ENCODE results near the gene C1QTNF5.

The C1QTNF5 gene

GRCh38 chr11:119338965-119339588 lies 1.6 kb downstream of the C1QTNF5 start:
- Histone ChIP-seq H2AFZ (ENCODE audit: low read length) (no peak overlapping the region), H3K4me3 (ENCODE audit: low read length in 2 of 2) (peak overlapping the region in 1 of 2 donors; percentile 70), H3K14ac (ENCODE audit: low read length) (peak overlapping the region; percentile 56), H2AK5ac (ENCODE audit: low read depth, low read length) (peak overlapping the region; percentile 98), H3K36me3 (replicated peaks in 1 of 2; ENCODE audit: control insufficient read depth in 2 of 2, insufficient read depth in 2 of 2, low read length in 2 of 2) (peaks cover 16% of the 10 kb centered on the region in 2 donors), H2BK12ac (ENCODE audit: low read length) (peak overlapping the region; percentile 1), H2BK5ac (ENCODE audit: low read length) (no peak overlapping the region), H3K27ac (replicated peaks; ENCODE audit: low read length) (no peak overlapping the region), H4K8ac (ENCODE audit: low read depth, low read length) (no peak overlapping the region), H3K79me1 (ENCODE audit: low read depth, low read length) (peaks cover 22% of the 10 kb centered on the region), H3K4ac (ENCODE audit: low read length) (peak overlapping the region; percentile 69), H3K4me2 (ENCODE audit: insufficient read depth, low read length, poor library complexity, severe bottlenecking) (peak overlapping the region; percentile 89), H3K9ac (ENCODE audit: low read depth, low read length, poor library complexity) (peak overlapping the region; percentile 78), H4K91ac (ENCODE audit: low read depth, low read length, poor library complexity) (no peak overlapping the region), H3K23ac (ENCODE audit: low read depth, low read length, poor library complexity) (peak overlapping the region; percentile 92), H3K27me3 (ENCODE audit: control insufficient read depth in 3 of 3, insufficient read depth in 3 of 3, low read depth in 1 of 3, low read length in 3 of 3) (peaks cover 6 to 36% (median 30%) of the 10 kb centered on the region in 3 experiments), H3K4me1 (ENCODE audit: control insufficient read depth in 2 of 2, insufficient read depth in 1 of 2, low read depth in 1 of 2, low read length in 2 of 2) (peaks cover 33 to 39% of the 10 kb centered on the region in 2 donors), H2BK120ac (ENCODE audit: low read depth, low read length) (peak overlapping the region; percentile 64), H2BK15ac (ENCODE audit: low read length) (peak overlapping the region; percentile 98), H3K9me3 (replicated peaks in 1 of 2; ENCODE audit: control insufficient read depth in 2 of 2, insufficient read depth in 1 of 2, low read depth in 1 of 2, low read length in 2 of 2) (no peaks in the 10 kb centered on the region), H3K18ac (ENCODE audit: low read length) (peak overlapping the region; percentile 98)
- WGBS, 2 donors (ENCODE audit: extremely low coverage in 2 of 2, insufficient read length in 2 of 2, insufficient replicate concordance in 1 of 2), result no CpG with 5 or more reads among the region's 11 CpGs
- DNase-seq (ENCODE audit: low spot score), result no peak

GRCh38 chr11:119338318-119338890 lies 2.3 kb downstream of the C1QTNF5 start:
- Histone ChIP-seq H3K4me1 (ENCODE audit: control insufficient read depth in 2 of 2, insufficient read depth in 1 of 2, low read depth in 1 of 2, low read length in 2 of 2) (peaks cover 33 to 41% of the 10 kb centered on the region in 2 donors), H3K14ac (ENCODE audit: low read length) (no peak overlapping the region), H2AFZ (ENCODE audit: low read length) (peak overlapping the region; percentile 18), H2BK15ac (ENCODE audit: low read length) (peak overlapping the region; percentile 51), H3K4me2 (ENCODE audit: insufficient read depth, low read length, poor library complexity, severe bottlenecking) (peak overlapping the region; percentile 71), H4K91ac (ENCODE audit: low read depth, low read length, poor library complexity) (no peak overlapping the region), H3K9me3 (replicated peaks in 1 of 2; ENCODE audit: control insufficient read depth in 2 of 2, insufficient read depth in 1 of 2, low read depth in 1 of 2, low read length in 2 of 2) (no peaks in the 10 kb centered on the region), H3K4me3 (ENCODE audit: low read length in 2 of 2) (peak overlapping the region in 1 of 2 donors; percentile 63), H3K79me1 (ENCODE audit: low read depth, low read length) (peaks cover 22% of the 10 kb centered on the region), H3K9ac (ENCODE audit: low read depth, low read length, poor library complexity) (no peak overlapping the region), H3K18ac (ENCODE audit: low read length) (peak overlapping the region; percentile 71), H3K23ac (ENCODE audit: low read depth, low read length, poor library complexity) (no peak overlapping the region), H3K36me3 (replicated peaks in 1 of 2; ENCODE audit: control insufficient read depth in 2 of 2, insufficient read depth in 2 of 2, low read length in 2 of 2) (peaks cover 16% of the 10 kb centered on the region in 2 donors), H2AK5ac (ENCODE audit: low read depth, low read length) (no peak overlapping the region), H2BK120ac (ENCODE audit: low read depth, low read length) (no peak overlapping the region), H2BK12ac (ENCODE audit: low read length) (no peak overlapping the region), H3K27ac (replicated peaks; ENCODE audit: low read length) (peak overlapping the region; percentile 75), H2BK5ac (ENCODE audit: low read length) (no peak overlapping the region), H3K4ac (ENCODE audit: low read length) (no peak overlapping the region), H4K8ac (ENCODE audit: low read depth, low read length) (no peak overlapping the region), H3K27me3 (ENCODE audit: control insufficient read depth in 3 of 3, insufficient read depth in 3 of 3, low read depth in 1 of 3, low read length in 3 of 3) (peaks cover 6 to 30% (median 29%) of the 10 kb centered on the region in 3 experiments)
- no CpG with 5 or more reads among the region's 17 CpGs for WGBS, 2 donors (ENCODE audit: extremely low coverage in 2 of 2, insufficient read length in 2 of 2, insufficient replicate concordance in 1 of 2)
- DNase-seq (ENCODE audit: low spot score), result peak; percentile 88

- Histone ChIP-seq H3K23ac (ENCODE audit: low read depth, low read length, poor library complexity) (no peak overlapping the region), H2AFZ (ENCODE audit: low read length) (peak overlapping the region; percentile 18), H2BK5ac (ENCODE audit: low read length) (no peak overlapping the region), H2BK12ac (ENCODE audit: low read length) (no peak overlapping the region), H3K9me3 (replicated peaks in 1 of 2; ENCODE audit: control insufficient read depth in 2 of 2, insufficient read depth in 1 of 2, low read depth in 1 of 2, low read length in 2 of 2) (no peaks in the 10 kb centered on the region), H2AK5ac (ENCODE audit: low read depth, low read length) (peak overlapping the region; percentile 5), H3K4me2 (ENCODE audit: insufficient read depth, low read length, poor library complexity, severe bottlenecking) (peak overlapping the region; percentile 58), H3K4ac (ENCODE audit: low read length) (no peak overlapping the region), H3K9ac (ENCODE audit: low read depth, low read length, poor library complexity) (no peak overlapping the region), H2BK15ac (ENCODE audit: low read length) (peak overlapping the region; percentile 34), H3K14ac (ENCODE audit: low read length) (no peak overlapping the region), H4K91ac (ENCODE audit: low read depth, low read length, poor library complexity) (no peak overlapping the region), H2BK120ac (ENCODE audit: low read depth, low read length) (no peak overlapping the region), H3K27me3 (ENCODE audit: control insufficient read depth in 3 of 3, insufficient read depth in 3 of 3, low read depth in 1 of 3, low read length in 3 of 3) (peaks cover 6 to 29% (median 24%) of the 10 kb centered on the region in 3 experiments), H3K27ac (replicated peaks; ENCODE audit: low read length) (peak overlapping the region; percentile 75), H3K4me3 (ENCODE audit: low read length in 2 of 2) (no peak overlapping the region), H3K79me1 (ENCODE audit: low read depth, low read length) (peaks cover 22% of the 10 kb centered on the region), H3K36me3 (replicated peaks in 1 of 2; ENCODE audit: control insufficient read depth in 2 of 2, insufficient read depth in 2 of 2, low read length in 2 of 2) (peaks cover 16% of the 10 kb centered on the region in 2 donors), H3K4me1 (ENCODE audit: control insufficient read depth in 2 of 2, insufficient read depth in 1 of 2, low read depth in 1 of 2, low read length in 2 of 2) (peaks cover 33 to 46% of the 10 kb centered on the region in 2 donors), H4K8ac (ENCODE audit: low read depth, low read length) (no peak overlapping the region), H3K18ac (ENCODE audit: low read length) (peak overlapping the region; percentile 84)
- peak; percentile 83 for DNase-seq (ENCODE audit: low spot score)
- no CpG with 5 or more reads among the region's 9 CpGs for WGBS, 2 donors (ENCODE audit: extremely low coverage in 2 of 2, insufficient read length in 2 of 2, insufficient replicate concordance in 1 of 2)
These were observed 2.9 kb downstream of the C1QTNF5 start for GRCh38 chr11:119337581-119338317.
